HepG2 (cell line): ENCODE data around the gene ATAD3C. TPM values are rescaled to one million over a fixed set of nuclear protein-coding genes. Genes with fewer than 3 reads are reported as not detected.

ENCODE experiments used
- ARNTL ChIP-seq: sonication (generic); formaldehyde crosslinking; IDR thresholded peaks from 2 replicates; pipeline ENCODE4 v1.4.0; 2020; ENCODE audit warnings: mild to moderate bottlenecking, missing genetic modification reagents
- HDAC1 ChIP-seq: sonication (generic); formaldehyde crosslinking; IDR thresholded peaks from 2 replicates; pipeline ENCODE4 v1.5.1; 2020; ENCODE audit warnings: mild to moderate bottlenecking, missing genetic modification reagents
- ISX ChIP-seq: sonication (generic); formaldehyde crosslinking; conservative IDR thresholded peaks from 2 replicates; pipeline ENCODE4 v1.5.0; 2020; ENCODE audit warnings: missing genetic modification reagents
- JARID2 ChIP-seq: sonication (generic); formaldehyde crosslinking; IDR thresholded peaks from 2 replicates; pipeline ENCODE4 v1.8.1; 2023; ENCODE audit warnings: missing genetic modification reagents, inconsistent platforms; ENCODE audit not compliant: insufficient replicate concordance
- MXD4 ChIP-seq: IDR thresholded peaks from 2 replicates; pipeline ENCODE4 v1.6.1; 2016; ENCODE audit warnings: mild to moderate bottlenecking, missing biosample characterization, missing genetic modification reagents
- NCOA2 ChIP-seq: sonication (generic); formaldehyde crosslinking; IDR thresholded peaks from 2 replicates; pipeline ENCODE4 v1.8.0; 2022; ENCODE audit warnings: inconsistent platforms
- NCOA5 ChIP-seq: sonication (generic); formaldehyde crosslinking; IDR thresholded peaks from 2 replicates; pipeline ENCODE4 v1.4.0; 2020; ENCODE audit warnings: missing genetic modification reagents
- PRDM15 ChIP-seq: sonication (generic); formaldehyde crosslinking; IDR thresholded peaks from 2 replicates; pipeline ENCODE4 v1.4.0; 2020; ENCODE audit warnings: missing genetic modification reagents
- TEAD2 ChIP-seq: sonication (generic); formaldehyde crosslinking; IDR thresholded peaks from 2 replicates; pipeline ENCODE4 v1.9.0; 2021; ENCODE audit warnings: missing genetic modification reagents
- ZNF512B ChIP-seq: sonication (generic); formaldehyde crosslinking; IDR thresholded peaks from 2 replicates; pipeline ENCODE4 v1.5.1; 2020; ENCODE audit warnings: missing genetic modification reagents, mild to moderate bottlenecking, borderline replicate concordance
- ZNF737 ChIP-seq: sonication (generic); formaldehyde crosslinking; IDR thresholded peaks from 2 replicates; pipeline ENCODE4 v1.5.0; 2020; ENCODE audit warnings: missing genetic modification reagents, mild to moderate bottlenecking, borderline replicate concordance
- ZNF772 ChIP-seq: sonication (generic); formaldehyde crosslinking; IDR thresholded peaks from 2 replicates; pipeline ENCODE4 v1.5.0; 2020; ENCODE audit warnings: mild to moderate bottlenecking, missing genetic modification reagents
- polyA plus RNA-seq, 8 experiments: library from polyadenylated mRNA; depleted of rRNA in 3 of 8; stranded (reverse) in 7 of 8; unstranded in 1 of 8; fragments of >200 nt; fragmentation: Illumina TruSeq in 4 of 8; extraction: Trizol in 4 of 8; gene quantifications; 2 replicates each; pipeline versions ENCODE4 v1.2.1 to v1.2.3, GENCODE V29; 2011 to 2016; ENCODE audit warnings: low read depth in 4 of 8, missing spikeins in 1 of 8, mixed read lengths in 1 of 8; ENCODE audit not compliant: insufficient read depth in 1 of 8
- total RNA-seq, 5 experiments: library from RNA; depleted of rRNA; stranded (reverse); fragments of >200 nt; fragmentation: Illumina TruSeq; extraction: Trizol; gene quantifications; 2 replicates each; pipeline ENCODE4 v1.2.3, GENCODE V29; 2016; ENCODE audit warnings: low read depth in 1 of 5
- TF ChIP-seq, protein P1 (sequence below): sonication (generic); formaldehyde crosslinking; IDR thresholded peaks from 2 replicates; pipeline ENCODE4 v1.9.0; 2021; ENCODE audit warnings: missing genetic modification reagents, borderline replicate concordance
- TF ChIP-seq, protein P2 (sequence below): sonication (generic); formaldehyde crosslinking; IDR thresholded peaks from 2 replicates; pipeline ENCODE4 v1.8.0; 2022; ENCODE audit warnings: mild to moderate bottlenecking, missing genetic modification reagents; ENCODE audit not compliant: insufficient replicate concordance
- TF ChIP-seq, protein P3 (sequence below): IDR thresholded peaks from 2 replicates; pipeline ENCODE4 v1.6.1; 2016; ENCODE audit warnings: mild to moderate bottlenecking

The ATAD3C gene
- total and polyA plus RNA-seq, 2 of the 13 experiments (the other 11 are each of a cell fraction or from before 2014, with no cell fraction given): 2.4 to 3.2 TPM

GRCh38 chr1:1430114-1430982 is 19.1 kb upstream of the ATAD3C start (continued):
- TF ChIP-seq PRDM15 (CRISPR knock-in tag) (no peak; the same call in 1 of the 2 replicates), ZNF512B (CRISPR knock-in tag) (no peak), NCOA2 (CRISPR knock-in tag) (no peak; the same call in 1 of the 2 replicates), MXD4 (no peak), ZNF737 (CRISPR knock-in tag) (no peak), JARID2 (CRISPR knock-in tag) (no peak), ZNF772 (CRISPR knock-in tag) (peak; percentile 57; the same call in 1 of the 2 replicates), TEAD2 (CRISPR knock-in tag) (no peak), ARNTL (no peak), HDAC1 (CRISPR knock-in tag) (peak; percentile 11; the same call in 1 of the 2 replicates), NCOA5 (no peak), ISX (no peak)
- TF ChIP-seq, protein P1, sequence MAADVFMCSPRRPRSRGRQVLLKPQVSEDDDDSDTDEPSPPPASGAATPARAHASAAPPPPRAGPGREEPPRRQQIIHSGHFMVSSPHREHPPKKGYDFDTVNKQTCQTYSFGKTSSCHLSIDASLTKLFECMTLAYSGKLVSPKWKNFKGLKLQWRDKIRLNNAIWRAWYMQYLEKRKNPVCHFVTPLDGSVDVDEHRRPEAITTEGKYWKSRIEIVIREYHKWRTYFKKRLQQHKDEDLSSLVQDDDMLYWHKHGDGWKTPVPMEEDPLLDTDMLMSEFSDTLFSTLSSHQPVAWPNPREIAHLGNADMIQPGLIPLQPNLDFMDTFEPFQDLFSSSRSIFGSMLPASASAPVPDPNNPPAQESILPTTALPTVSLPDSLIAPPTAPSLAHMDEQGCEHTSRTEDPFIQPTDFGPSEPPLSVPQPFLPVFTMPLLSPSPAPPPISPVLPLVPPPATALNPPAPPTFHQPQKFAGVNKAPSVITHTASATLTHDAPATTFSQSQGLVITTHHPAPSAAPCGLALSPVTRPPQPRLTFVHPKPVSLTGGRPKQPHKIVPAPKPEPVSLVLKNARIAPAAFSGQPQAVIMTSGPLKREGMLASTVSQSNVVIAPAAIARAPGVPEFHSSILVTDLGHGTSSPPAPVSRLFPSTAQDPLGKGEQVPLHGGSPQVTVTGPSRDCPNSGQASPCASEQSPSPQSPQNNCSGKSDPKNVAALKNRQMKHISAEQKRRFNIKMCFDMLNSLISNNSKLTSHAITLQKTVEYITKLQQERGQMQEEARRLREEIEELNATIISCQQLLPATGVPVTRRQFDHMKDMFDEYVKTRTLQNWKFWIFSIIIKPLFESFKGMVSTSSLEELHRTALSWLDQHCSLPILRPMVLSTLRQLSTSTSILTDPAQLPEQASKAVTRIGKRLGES: no peak
- TF ChIP-seq, protein P2, sequence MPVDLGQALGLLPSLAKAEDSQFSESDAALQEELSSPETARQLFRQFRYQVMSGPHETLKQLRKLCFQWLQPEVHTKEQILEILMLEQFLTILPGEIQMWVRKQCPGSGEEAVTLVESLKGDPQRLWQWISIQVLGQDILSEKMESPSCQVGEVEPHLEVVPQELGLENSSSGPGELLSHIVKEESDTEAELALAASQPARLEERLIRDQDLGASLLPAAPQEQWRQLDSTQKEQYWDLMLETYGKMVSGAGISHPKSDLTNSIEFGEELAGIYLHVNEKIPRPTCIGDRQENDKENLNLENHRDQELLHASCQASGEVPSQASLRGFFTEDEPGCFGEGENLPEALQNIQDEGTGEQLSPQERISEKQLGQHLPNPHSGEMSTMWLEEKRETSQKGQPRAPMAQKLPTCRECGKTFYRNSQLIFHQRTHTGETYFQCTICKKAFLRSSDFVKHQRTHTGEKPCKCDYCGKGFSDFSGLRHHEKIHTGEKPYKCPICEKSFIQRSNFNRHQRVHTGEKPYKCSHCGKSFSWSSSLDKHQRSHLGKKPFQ (CRISPR knock-in tag): peak; percentile 22
- TF ChIP-seq, protein P3, sequence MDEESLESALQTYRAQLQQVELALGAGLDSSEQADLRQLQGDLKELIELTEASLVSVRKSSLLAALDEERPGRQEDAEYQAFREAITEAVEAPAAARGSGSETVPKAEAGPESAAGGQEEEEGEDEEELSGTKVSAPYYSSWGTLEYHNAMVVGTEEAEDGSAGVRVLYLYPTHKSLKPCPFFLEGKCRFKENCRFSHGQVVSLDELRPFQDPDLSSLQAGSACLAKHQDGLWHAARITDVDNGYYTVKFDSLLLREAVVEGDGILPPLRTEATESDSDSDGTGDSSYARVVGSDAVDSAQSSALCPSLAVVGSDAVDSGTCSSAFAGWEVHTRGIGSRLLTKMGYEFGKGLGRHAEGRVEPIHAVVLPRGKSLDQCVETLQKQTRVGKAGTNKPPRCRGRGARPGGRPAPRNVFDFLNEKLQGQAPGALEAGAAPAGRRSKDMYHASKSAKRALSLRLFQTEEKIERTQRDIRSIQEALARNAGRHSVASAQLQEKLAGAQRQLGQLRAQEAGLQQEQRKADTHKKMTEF (CRISPR knock-in tag): peak; percentile 82; the same call in 1 of the 2 replicates
